ENCODE results near the gene MOB3C. TPM values are rescaled to one million over a fixed set of nuclear protein-coding genes. Genes with fewer than 3 reads are reported as not detected.

The MOB3C gene
- total RNA-seq, 1 donor from 2014 or later = 5.8 TPM

- no peak overlapping the region for H3K4me3 ChIP-seq (ENCODE audit: low read depth, low read length)
- no peak for DNase-seq (ENCODE audit: low read depth)
- TF ChIP-seq, protein P1, sequence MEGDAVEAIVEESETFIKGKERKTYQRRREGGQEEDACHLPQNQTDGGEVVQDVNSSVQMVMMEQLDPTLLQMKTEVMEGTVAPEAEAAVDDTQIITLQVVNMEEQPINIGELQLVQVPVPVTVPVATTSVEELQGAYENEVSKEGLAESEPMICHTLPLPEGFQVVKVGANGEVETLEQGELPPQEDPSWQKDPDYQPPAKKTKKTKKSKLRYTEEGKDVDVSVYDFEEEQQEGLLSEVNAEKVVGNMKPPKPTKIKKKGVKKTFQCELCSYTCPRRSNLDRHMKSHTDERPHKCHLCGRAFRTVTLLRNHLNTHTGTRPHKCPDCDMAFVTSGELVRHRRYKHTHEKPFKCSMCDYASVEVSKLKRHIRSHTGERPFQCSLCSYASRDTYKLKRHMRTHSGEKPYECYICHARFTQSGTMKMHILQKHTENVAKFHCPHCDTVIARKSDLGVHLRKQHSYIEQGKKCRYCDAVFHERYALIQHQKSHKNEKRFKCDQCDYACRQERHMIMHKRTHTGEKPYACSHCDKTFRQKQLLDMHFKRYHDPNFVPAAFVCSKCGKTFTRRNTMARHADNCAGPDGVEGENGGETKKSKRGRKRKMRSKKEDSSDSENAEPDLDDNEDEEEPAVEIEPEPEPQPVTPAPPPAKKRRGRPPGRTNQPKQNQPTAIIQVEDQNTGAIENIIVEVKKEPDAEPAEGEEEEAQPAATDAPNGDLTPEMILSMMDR (conservative IDR thresholded peaks at IDR 0.05; ENCODE audit: low read depth, low read length) = no peak
Observed at GRCh38 chr1:46583494-46583893, 33.1 kb downstream of the MOB3C start.

- no peak overlapping the region for H3K4me3 ChIP-seq (ENCODE audit: low read depth, low read length)
- DNase-seq (ENCODE audit: low read depth) = no peak
Observed at GRCh38 chr1:46582972-46583371, 33.6 kb downstream of the MOB3C start.

DNA sequence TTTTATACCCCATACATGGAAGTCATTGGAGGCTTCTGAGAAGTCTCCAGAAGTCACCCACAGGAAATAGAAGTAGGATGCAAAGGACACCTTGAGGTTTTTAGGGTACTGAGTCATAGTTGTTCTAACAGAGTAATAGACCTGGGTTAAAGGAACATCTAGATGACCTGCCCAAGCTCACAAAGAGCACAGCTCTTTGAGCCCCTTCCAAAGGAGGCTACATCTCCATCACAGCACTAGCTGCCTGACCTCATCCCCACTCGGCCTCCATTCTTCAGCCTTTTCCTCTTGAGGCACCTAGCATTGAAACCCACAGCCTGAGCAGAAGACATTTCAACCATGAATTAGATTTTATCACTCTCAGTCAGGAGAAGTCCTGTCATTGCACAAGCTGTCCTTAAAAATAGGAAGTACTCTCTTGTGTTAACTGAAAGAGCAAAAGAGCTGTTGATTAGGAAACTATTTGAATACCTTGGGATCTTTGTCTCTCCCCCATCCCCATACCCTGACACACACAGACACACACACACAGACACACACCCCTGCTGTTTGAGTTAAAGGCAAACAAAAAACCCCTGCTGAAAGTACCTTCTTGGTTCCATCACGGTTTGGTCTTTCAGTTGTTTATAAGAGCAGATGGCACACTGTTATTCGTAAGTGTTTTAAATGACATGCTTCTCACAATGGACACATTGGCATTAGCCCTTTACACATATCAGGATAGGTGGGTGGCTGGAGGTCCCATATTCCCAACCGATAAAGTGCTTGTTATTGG is 34.7 kb downstream of the MOB3C start:
- H3K4me3 ChIP-seq (ENCODE audit: low read depth, low read length) = no peak overlapping the region
- TF ChIP-seq, protein P1 (conservative IDR thresholded peaks at IDR 0.05; ENCODE audit: low read depth, low read length) = no peak
- no peak for DNase-seq (ENCODE audit: low read depth)

More at GRCh38 chr1:46582972-46583371, 33.6 kb downstream of the MOB3C start:
- TF ChIP-seq, protein P1 (conservative IDR thresholded peaks at IDR 0.05; ENCODE audit: low read depth, low read length) = no peak

DNA sequence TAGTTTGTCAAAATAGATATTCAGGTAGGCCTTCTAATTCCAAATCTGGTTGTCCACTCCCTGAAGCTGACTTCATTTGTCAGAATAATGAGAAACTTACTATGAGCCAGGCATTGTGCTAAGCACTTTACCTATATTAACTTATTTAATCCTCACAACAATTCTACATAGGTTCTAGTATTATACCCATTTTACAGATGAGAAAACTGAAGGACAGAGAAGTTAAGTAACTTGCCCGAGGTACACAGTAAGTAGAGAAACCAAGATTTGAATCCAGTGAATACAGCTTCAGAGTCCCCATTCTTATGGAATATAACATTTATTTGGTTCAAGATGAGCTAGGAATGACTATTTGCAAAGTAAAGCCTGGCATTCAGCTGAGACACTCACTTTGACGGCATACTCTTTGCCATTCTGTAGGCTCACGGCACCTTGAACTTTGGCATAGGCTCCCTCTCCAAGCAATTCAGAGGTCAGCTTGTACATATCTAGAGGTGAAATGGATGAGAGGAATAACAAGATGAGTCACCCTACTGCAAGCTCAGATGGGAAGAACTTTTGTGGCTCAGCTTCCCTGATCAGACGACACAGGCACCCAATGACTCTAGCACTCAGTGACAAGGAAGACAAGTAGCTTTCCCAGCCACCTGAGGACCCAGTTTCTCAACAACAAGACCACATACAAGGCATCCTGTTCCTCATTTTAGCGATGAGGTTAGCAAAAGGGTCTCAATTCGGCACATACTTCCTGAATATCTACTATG is 36.3 kb downstream of the MOB3C start:
- DNase-seq (ENCODE audit: low read depth) = no peak

DNA sequence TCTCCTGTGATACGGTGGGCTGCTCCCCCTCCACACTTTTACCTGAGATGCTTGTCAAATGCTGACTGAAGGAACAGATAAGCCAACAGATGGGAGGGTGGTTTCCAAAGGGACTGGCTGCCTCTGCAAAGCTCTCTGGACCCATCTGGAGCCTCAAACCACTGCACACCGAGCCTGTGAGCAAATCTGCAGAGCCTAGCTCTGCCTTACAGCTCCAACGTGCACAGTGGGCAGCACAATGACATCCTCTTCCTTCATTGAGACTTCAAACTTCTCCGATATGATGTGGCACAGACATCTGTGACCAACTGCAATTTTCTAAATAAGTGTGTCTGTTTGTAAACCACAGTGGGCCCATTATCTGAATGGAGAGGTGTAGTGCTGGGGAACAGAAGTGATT is 38.9 kb downstream of the MOB3C start:
- no peak for DNase-seq (ENCODE audit: low read depth)
- H3K4me3 ChIP-seq (ENCODE audit: low read depth, low read length) = no peak overlapping the region
- TF ChIP-seq, protein P1 (conservative IDR thresholded peaks at IDR 0.05; ENCODE audit: low read depth, low read length) = no peak

More for the DNA sequence above, 36.3 kb downstream of the MOB3C start:
- TF ChIP-seq, protein P1 (conservative IDR thresholded peaks at IDR 0.05; ENCODE audit: low read depth, low read length) = no peak
- H3K4me3 ChIP-seq (ENCODE audit: low read depth, low read length) = no peak overlapping the region

- no peak for DNase-seq (ENCODE audit: low read depth)
- TF ChIP-seq, protein P1 (conservative IDR thresholded peaks at IDR 0.05; ENCODE audit: low read depth, low read length) = no peak
- no peak overlapping the region for H3K4me3 ChIP-seq (ENCODE audit: low read depth, low read length)
Observed at GRCh38 chr1:46576596-46576995, 40.0 kb downstream of the MOB3C start.
